ENCODE data around the gene P2RY8. TPM values are rescaled to one million over a fixed set of nuclear protein-coding genes. Genes with fewer than 3 reads are reported as not detected.

P2RY8 gene
- total RNA-seq, 1 experiment from 2014 or later: not detected

DNA sequence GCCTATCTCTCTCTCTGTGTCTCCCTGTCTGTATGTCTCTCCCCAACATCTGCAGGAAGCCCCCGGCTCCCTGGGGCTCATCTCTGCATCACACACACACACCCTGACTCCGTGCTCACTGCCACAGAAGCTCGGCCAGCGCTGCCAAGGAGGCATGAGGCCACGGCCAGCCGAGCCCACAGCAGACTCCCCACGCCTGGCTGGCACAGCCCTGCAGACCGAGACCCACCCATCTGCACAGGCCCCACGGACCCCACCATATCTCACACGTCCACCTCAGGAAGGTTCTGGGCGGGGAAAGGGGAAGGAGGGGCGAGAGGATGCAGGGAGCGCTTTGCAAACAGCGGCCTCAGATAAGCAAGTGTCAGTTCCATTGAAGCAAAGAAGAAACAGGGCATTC is 116.6 kb downstream of the P2RY8 start:
- H3K27me3 ChIP-seq (replicated peaks): no peaks in the 10 kb centered on the region
- no peak overlapping the region for H3K4me3 ChIP-seq
- peaks cover 56% of the 10 kb centered on the region for H3K36me3 ChIP-seq

DNA sequence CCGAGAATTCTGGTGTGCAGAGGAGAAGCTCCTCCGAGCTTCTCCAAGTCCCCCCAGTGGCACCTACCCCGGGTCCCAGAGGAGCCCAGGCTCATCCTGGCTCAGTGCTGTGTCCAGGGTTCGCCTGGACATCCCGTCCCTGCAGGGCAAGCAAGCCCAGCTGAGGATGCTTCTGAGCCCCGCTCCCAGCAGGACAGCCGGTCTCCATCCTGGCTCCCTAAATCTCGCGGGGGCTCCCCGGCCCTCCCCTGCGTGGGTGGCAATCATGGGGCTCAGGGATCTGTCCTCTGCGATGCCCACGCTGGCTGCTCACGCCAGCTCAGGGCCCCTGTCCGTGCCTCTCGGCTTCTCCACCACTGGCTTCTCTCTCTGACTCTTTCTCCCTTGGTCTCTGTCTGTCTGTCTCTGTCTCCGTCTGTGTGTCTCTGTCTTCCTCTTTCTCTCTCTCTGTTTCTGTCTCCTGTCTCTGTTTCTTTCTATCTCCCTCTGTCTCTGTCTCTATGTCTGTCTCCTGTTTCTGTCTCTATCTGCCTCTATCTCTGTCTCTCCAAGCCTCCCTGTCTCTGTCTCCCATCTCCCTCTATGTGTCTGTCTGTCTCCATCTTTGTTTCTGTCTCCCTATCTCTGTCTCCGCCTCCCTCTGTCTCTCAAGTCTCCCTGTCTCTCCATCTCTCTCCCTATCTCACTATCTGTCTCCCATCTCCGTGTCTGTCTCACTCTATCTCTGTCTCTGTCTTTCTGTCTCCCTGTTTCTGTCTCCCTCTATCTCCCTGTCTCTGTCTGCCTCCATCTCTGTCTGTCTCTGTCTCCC is 117.2 kb downstream of the P2RY8 start:
- H3K36me3 ChIP-seq: peaks cover 52% of the 10 kb centered on the region
- DNase-seq (ENCODE audit: low read depth in 1 of 2, low spot score in 2 of 2): no peak
- peaks cover 11% of the 10 kb centered on the region for H3K9me3 ChIP-seq (replicated peaks)
- H3K27me3 ChIP-seq (replicated peaks): no peaks in the 10 kb centered on the region
- H3K4me3 ChIP-seq: no peak overlapping the region
- H3K27ac ChIP-seq: no peak overlapping the region
- H3K4me1 ChIP-seq (replicated peaks): no peaks in the 10 kb centered on the region

More for the DNA sequence above, 116.6 kb downstream of the P2RY8 start:
- Histone ChIP-seq H3K4me1 (replicated peaks) (no peaks in the 10 kb centered on the region), H3K27ac (no peak overlapping the region), H3K9me3 (replicated peaks) (peaks cover 15% of the 10 kb centered on the region)
- no peak for DNase-seq (ENCODE audit: low read depth in 1 of 2, low spot score in 2 of 2)

- DNase-seq (ENCODE audit: low read depth in 1 of 2, low spot score in 2 of 2): no peak
- Histone ChIP-seq H3K4me1 (replicated peaks) (no peaks in the 10 kb centered on the region), H3K27ac (no peak overlapping the region), H3K27me3 (replicated peaks) (no peaks in the 10 kb centered on the region), H3K36me3 (peaks cover 57% of the 10 kb centered on the region), H3K9me3 (replicated peaks) (peaks cover 11% of the 10 kb centered on the region), H3K4me3 (no peak overlapping the region)
Measured at GRCh38 chrX:1418901-1419544, 118.0 kb downstream of the P2RY8 start.

DNA sequence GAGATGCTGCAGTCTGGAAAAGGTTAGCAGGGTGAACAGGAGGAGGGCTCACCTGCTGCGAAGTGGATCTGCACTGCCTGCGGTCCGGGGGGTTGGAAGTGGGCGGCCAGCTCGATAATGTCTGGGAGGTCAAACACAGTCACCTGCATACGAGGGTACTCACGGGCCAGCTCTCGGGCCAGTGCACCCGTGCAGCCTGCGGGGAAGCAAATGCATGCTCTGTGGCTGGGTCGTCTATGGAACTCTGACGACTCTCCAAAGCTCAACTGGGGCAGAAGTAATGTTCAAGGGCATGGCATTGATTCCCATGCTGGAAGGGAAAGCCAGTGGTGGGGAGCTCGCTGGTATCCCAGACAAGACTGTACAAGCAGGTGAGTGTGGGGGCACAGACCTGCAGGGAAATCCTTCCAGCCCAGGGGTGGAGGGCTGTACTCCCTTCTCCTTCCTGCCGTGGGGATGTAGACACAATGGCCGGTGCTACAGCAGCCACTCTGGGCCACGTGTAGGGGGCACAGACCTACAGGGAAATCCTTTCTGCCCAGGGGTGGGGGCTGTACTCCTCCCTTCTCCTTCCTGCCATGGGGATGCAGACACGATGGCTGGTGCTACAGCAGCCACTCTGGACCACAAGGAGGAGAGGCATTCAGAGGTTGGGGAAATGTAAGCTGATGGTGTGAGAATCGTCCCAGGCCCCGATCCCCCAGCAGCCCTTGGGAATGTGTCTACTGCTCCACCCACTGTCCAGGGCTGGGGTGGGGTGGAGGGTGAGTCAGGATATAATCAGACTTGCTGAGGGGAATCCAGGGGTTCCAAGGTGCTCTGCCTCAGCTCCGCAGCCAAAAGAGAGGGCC is 118.8 kb downstream of the P2RY8 start:
- Histone ChIP-seq H3K9me3 (replicated peaks) (peaks cover 10% of the 10 kb centered on the region), H3K4me3 (no peak overlapping the region), H3K36me3 (peaks cover 60% of the 10 kb centered on the region), H3K4me1 (replicated peaks) (no peaks in the 10 kb centered on the region), H3K27me3 (replicated peaks) (no peaks in the 10 kb centered on the region), H3K27ac (no peak overlapping the region)
- DNase-seq (ENCODE audit: low read depth in 1 of 2, low spot score in 2 of 2): no peak

GRCh38 chrX:1416965-1417760 is 119.8 kb downstream of the P2RY8 start:
- Histone ChIP-seq H3K4me3 (no peak overlapping the region), H3K36me3 (peaks cover 63% of the 10 kb centered on the region), H3K9me3 (replicated peaks) (peaks cover 9% of the 10 kb centered on the region), H3K27me3 (replicated peaks) (no peaks in the 10 kb centered on the region), H3K27ac (no peak overlapping the region), H3K4me1 (replicated peaks) (no peaks in the 10 kb centered on the region)
- no peak for DNase-seq (ENCODE audit: low read depth in 1 of 2, low spot score in 2 of 2)

- peaks cover under 1% of the 10 kb centered on the region; the same call in 1 of the 2 replicates for H3K9me3 ChIP-seq (replicated peaks)
- peaks cover 59% of the 10 kb centered on the region for H3K36me3 ChIP-seq
- no peak for DNase-seq (ENCODE audit: low read depth in 1 of 2, low spot score in 2 of 2)
- no peaks in the 10 kb centered on the region for H3K4me1 ChIP-seq (replicated peaks)
- H3K27me3 ChIP-seq (replicated peaks): no peaks in the 10 kb centered on the region
- H3K27ac ChIP-seq: no peak overlapping the region
- H3K4me3 ChIP-seq: no peak overlapping the region
Measured at GRCh38 chrX:1416327-1416784, 120.6 kb downstream of the P2RY8 start.

Other genes with a start within 250 kb of the P2RY8 start
- gene IL3RA, start 200.4 kb downstream of the P2RY8 start, total RNA-seq (2014; rRNA removed; shearing (Covaris generic)): not detected in 2 replicates
- gene SLC25A6, start 145.1 kb downstream of the P2RY8 start, total RNA-seq (2014; rRNA removed; shearing (Covaris generic)): 115 and 149 TPM in 2 replicates
- gene ASMTL, start 84.3 kb downstream of the P2RY8 start, total RNA-seq (2014; rRNA removed; shearing (Covaris generic)): 7.3 and 10.0 TPM in 2 replicates
- gene AKAP17A, start 54.4 kb upstream of the P2RY8 start, total RNA-seq (2014; rRNA removed; shearing (Covaris generic)): 26.9 and 38.0 TPM in 2 replicates
- not detected in 2 replicates for gene ASMT, start 77.9 kb upstream of the P2RY8 start, total RNA-seq (2014; rRNA removed; shearing (Covaris generic))

Measured in SJSA1 (cell line).